ENCODE results near the gene ATP2C1.
"Not testable (repeated sequence)": the region's sequence is repeated elsewhere in the genome, so short reads cannot be mapped to it uniquely, and the experiment has no call there.

The ATP2C1 gene

DNA sequence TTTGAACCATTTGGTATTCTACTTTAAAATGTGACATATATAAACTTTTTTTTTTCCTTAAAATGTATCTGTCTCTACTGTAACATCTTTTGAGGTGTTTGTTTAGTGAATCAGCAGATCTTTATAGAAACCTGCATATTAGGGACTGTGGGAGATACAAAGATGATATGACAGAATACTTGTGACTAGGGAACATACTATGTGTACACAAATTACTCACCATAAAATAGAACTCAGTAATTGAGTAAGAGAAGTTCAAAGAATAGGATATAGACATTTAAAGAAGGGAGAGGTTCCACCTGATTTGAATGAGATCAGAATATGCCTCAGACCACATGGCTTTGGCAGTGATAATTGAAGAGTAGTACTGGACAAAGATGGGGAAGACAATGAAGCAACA is 47.9 kb downstream of the ATP2C1 start:
- no peak for DNase-seq

DNA sequence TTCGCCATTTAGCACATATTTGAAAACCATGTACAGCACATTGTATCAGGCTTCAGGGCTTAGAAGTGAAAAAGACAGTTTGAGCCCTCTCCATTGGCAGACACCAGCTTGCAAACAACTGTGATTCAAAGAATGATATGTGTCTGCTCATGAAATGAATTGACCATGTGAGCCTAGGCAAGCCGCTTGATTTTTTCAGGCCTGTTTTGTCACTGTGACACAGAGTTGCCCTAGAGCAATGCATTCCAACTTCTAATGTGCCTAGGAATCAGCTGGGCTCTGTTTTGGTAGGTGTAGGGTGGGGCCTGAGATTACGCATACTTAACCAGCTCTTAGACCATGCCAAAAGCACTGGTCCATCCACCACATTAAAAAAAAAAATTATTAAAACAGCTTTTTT is 53.0 kb downstream of the ATP2C1 start:
- DNase-seq, result no peak

DNA sequence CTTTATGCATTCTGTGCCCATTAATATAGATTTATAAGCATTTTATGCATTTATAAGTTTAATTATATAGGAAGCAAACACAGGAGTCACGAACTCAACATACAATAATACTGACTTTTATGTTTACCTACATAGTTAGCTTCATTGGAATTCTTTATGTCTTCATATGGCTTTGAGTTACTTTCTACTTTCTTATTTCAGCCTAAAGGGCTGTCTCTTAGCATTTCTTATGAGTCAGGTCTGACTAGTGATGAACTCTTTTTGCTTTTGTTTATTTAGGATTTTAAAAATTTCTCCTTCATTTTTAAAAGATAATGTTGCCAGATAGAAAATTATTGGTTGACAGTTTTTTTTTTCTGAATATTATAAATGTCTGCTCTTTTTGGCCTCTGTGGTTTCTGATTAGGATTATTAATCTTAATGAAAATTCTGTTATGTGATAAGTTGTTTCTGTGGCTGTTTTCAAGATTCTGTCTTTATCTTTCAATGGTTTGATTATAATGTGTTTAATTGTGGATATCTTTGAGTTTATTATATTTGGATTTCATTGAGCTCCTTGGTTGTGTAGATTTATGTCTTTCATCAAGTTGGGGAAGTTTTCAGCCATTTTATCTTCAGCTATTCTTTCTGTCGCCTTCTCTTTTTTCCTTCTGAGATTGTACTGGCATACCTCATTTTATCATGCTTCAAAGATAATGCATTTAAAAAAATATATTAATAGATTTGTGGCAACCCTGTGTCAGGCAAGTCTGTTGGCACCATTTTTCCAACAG is 54.3 kb downstream of the ATP2C1 start:
- DNase-seq, result no peak

DNA sequence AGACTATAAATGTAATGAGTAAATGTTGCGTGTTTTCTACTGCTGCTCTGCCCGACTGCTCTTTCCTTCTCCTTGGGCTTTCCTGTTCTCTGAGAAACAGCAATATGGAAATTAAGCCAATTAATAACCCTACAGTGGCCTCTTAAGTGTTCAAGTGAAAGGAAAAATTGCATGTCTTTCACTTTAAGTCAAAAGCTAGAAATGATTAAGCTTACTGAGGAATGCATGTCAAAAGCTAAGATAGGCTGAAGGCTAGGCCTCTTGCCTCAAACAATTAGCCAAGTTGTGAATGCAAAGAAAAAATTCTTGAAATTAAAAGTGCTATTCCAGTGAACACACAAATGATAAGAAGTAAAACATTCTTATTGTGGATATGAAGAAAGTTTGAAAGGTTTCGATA is 55.0 kb downstream of the ATP2C1 start:
- no peak for DNase-seq

DNA sequence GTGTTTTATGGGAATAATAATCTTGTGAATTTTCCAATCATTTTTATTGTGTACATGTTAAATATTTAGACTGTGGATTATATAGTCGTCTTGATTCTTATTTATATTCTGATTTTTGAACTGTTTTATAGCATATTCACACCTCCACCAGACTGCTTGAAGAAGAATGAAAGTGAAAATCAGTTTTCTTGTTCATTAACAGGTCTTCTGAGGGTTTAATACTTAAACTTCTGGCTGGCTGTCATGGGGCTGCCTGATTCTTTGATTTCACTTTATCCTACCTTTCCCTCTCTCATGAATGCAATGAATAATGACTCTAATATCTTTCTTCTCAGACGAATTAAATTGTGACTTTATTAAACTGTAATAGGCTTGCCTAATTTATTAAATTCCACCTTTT is 56.2 kb downstream of the ATP2C1 start:
- DNase-seq, result no peak

DNA sequence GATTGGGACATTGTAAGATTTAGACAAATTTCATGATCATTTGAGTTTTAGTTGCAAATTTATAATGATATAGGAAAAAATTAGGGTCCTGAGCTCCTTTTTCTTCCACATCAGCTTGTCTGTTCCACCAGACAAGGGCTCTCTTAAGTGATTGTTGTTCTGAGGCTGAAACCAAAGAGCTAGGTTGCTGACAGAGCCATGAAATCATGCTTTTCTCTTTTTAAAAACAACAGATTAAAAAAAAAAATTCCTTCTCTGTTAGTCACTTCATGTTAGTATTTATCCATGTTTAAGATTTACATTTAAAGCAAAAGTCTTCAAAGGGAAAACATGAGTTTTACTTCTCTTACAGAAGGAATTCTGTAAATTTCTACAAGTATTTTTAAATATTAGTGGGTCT is 56.8 kb downstream of the ATP2C1 start:
- DNase-seq, result no peak

DNA sequence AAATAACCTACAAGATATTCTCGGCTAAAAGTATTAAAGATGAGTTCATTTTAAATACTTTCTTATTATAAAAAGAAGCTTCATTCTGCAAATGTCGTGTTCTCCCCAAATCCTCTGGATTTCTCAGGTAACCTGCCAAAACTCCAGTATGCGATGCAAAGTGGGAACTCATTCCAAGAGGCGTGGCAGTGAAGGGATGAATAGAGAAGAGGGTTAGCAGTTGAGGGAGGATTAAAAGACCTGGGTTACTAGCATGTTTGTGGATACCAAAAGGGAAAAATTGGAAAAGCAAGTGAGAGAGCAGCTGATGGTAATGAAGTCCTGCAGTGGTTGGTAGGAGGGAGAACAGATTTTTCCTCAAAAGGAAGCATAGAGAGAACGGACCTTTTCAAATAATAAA is 61.6 kb downstream of the ATP2C1 start:
- no peak for DNase-seq

DNA sequence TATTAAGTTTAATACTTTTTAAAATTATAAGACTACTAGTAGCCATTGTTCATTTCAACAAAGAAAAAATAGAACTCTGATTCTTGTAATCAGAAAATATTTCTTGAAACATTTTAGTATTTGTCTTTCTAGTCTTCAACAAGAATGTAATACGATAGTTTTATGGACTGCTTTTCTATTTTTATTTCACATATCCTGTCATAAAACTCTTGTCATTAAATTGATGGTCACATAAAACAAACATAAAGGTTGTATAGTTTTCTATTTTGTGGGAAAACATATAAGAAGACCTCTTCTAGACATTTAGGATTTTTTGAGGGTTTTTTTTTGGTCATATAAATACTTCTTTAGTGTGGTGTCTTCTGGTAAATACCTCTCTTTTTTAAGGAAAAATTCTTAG is 62.4 kb downstream of the ATP2C1 start:
- no peak for DNase-seq

DNA sequence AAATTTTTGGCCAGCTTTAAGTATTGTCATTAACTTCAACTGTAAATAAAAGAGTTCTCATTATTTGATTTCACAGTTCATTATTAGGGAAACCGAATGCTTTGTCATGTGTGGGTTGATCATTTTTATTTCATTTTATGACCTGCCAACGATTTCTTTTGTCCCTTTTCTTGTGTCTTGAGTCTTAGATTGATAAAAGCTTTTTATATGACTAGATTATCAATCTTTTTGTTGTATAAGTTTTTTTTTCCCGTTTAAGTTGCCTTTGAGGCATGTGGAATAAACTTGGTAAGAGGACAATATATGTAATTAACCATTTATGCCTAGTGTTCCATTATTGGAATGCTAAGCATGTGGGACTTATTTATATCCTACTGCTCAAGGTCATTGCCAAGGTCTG is 62.8 kb downstream of the ATP2C1 start:
- DNase-seq, result no peak

DNA sequence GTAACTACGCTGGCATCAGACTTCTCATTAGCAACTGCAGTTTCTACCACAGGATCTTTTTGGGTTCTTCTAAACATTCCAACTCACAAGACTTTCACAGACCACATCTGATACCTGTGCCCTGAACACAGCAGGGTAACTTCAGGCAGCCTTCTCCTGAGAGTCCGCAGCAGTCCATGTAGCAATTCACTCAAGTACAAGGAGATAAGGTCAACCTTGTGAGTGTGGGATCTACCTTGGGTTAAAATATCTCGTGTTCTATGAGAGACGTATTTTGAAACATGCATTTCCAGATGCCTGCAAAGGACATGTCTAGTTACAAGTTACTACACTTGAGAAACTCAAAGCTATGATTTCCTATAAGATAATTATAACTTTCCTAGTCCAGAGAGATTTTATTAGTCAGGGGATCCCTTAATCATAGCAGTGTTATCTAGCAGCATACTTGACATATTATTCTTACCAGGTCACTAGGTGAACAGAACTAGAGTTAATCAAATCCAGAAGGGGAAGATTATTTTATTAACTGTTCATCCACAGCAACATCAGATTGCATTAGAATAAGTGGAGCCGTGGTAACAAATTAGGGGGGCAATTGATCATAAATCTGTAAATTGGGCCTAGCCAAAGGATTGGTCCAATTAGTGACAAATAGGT is 66.4 kb downstream of the ATP2C1 start:
- DNase-seq, result no peak

DNA sequence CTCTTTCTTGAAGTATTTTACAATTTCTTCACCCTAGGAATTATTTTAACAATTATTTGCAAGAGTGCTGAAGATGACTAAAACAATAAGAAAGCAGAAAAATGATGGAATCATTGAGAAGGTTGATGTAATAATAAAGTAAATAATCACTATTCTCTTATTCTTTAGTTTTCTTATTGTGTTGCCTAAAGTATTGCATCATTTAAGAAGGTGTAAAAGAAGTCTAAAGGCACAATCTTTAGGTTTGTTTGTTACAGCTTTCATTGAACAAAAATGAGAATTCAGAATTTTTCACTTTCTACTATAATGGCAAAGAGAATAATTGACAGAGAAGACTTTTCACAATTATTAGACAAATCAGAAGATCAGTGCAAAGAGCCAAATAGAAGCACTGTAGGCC is 67.6 kb downstream of the ATP2C1 start:
- DNase-seq, result no peak

DNA sequence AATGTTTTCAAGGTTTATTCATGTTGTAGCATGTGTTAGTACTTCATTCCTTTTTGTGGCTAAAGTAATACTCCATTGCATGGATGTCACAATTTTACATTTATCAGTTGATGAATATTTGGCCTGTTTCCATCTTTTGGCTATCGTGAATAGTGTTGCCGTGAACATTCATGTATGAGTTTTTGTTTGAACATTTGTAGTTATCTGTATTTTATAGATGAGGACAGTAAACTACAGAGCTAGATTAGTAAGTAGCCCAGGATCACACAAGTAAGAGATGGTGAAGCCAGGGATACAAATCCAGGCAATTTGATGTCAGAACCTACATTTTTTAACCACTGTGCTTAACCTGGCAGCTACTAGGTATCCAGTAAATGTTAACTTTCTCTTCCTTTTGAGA is 69.6 kb downstream of the ATP2C1 start:
- DNase-seq, result no peak

DNA sequence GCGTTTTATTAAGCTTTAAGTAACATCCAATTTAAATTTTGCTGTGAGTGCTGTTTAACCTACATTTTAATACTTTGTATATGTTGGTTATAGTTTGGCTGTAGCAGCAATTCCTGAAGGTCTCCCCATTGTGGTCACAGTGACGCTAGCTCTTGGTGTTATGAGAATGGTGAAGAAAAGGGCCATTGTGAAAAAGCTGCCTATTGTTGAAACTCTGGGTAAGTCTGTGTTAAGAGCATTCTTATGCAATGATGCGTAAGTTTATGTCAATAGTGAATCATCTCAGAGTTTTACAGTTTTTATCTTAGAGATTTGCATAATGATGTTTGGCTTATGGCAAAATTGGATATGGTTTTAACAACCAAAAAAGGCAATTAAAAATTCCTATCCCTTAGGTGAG is 70.0 kb downstream of the ATP2C1 start:
- no peak for DNase-seq

DNA sequence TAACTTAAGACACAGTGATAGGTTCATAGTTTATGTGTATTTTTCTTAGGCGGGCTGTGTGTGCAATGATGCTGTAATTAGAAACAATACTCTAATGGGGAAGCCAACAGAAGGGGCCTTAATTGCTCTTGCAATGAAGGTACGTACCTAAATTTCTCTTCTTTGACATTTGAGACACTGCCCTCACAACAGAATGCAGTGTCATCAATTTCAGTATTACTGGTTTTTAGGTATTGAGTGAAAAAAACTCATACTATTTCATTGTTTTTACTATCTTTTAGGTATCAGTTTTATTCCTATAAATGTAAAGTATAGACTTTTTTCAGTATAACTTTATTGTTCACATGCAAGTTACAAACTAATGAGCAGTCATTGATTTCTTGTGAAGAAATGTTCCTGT is 73.4 kb downstream of the ATP2C1 start:
- DNase-seq, result no peak

DNA sequence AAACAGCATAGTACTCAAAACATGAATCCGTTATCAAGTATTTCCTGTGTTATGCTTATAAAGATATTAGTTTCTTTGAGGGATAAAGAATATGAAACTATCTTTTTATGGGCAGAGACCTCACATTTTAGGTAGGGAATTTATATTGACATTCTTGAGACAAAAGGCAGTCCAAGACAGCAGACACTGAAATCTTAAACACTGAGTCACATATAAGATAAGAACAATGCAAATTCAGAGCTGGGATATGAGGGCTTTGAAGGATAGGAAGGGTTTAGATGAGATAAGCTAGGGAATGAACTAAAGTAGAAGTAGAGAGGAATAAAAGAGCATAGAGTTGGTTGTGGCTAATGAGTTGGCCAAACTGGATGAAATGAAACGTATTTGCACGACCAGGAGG is 74.3 kb downstream of the ATP2C1 start:
- DNase-seq, result no peak

DNA sequence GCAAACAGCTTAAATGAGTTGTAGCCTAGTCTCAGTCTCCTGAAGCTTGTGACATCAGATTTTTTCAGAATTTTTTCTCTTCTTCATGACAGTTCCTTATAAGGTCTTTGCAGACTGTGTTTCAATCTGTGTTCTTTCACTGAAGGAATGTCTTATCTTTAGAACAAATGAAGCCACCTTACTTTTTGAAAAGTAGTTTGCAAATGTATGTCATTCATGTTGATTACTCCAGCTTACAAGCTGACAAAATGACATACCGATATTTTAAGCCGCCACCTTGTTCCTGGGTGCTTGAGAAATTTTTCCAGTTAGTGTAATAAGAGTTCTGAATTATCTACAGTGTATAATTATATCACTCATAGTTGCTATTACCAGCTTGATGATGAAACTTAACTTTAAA is 75.7 kb downstream of the ATP2C1 start:
- DNase-seq, result no peak

DNA sequence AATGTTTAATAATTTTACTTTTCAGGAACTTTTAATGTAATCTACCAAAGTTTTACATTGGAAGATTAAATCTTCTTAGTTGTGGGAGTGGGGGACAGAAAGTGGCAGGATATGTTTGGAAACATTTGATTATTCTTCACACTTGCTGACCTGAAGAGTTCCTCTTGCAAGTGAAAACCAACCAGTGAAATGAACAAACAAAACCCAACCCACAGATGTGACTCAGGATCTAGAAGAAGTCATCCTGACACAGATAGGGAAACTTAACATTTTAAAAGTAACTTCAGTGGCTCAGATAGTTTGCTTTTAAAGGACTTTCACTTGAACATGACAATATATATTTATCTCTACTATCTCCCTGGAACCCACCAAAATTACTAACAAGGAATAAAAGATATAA is 77.3 kb downstream of the ATP2C1 start:
- DNase-seq, result no peak

DNA sequence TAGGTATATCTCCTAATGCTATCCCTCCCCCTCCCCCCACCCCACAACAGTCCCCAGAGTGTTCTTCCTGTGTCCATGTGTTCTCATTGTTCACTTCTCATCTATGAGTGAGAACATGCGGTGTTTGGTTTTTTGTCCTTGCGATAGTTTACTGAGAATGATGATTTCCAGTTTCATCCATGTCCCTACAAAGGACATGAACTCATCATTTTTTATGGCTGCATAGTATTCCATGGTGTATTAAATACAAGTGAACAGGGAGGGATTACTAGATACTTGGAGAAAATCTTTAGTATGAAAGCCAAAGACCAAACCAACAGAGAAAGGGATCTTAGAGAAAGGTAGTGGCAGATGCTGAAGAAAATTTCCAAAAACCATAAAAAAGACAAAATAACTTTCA is 78.7 kb downstream of the ATP2C1 start:
- DNase-seq, result not testable (repeated sequence)

DNA sequence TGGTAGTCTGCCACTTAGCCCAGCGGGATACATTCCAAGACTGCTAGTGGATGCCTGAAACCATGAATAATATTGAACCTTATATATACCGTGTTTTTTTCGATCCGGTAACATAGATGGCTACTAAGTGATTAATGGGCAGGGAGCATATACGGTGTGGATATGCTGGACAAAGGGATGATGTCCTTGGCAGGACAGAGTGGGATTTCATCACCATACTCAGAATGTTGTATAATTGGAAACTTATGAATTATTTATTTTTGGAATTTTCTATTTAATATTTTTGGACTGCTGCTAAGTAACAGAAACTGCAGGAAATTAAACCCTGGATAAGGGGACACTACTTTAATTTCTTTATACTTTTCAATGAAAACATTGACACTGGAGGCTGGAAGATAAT is 79.5 kb downstream of the ATP2C1 start:
- no peak for DNase-seq

DNA sequence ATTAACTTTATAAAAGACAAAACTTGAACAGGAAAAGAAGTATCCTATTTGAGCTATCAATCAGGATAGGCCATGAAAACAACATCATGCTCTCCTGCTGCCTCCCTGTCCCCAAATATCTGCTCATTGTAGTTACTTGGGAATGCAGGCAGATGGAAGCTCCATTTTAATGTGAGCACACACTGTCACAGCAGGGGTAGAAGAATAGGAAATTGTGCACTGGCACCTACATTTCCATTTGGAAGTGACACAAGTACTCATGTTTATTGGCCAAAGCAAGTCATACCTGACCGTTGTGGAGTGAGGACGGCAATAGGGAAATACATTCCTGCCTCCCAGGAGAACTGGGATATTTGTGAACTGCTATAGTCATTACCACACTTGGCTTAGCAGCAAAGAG is 80.3 kb downstream of the ATP2C1 start:
- DNase-seq, result no peak

DNA sequence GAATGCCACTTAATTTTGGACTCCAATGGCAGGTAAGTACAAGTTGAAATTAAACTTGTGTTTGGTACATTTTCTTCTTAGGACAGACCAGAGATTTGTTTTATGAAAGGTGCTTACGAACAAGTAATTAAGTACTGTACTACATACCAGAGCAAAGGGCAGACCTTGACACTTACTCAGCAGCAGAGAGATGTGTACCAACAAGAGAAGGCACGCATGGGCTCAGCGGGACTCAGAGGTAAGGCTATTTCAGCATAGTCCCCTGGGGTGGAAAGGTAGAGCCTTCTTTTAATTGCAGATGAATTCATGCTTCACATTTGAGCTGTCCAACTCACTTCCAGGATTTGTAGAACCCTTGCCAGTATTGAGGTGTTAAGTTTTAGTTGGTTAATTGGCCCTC is 81.4 kb downstream of the ATP2C1 start:
- DNase-seq, result no peak

DNA sequence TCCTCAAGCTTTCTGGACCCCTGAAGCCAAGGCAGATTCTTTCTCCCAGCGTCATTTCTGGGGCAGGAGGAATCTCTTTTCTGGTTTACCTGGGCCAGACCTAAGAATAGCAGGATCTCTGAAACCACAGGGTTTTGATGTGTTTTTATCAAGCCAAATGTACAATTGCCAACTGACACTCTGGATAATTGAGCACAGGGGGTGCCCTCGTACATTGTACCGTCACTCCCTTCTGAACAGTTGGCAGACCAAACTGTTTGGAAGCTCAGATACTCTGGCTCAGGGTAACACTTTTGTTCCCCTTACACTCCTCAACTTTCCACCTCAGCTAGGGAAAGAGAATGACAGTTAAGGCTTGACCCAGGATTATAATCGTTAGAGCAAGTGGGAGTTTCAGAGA is 82.8 kb downstream of the ATP2C1 start:
- no peak for DNase-seq

DNA sequence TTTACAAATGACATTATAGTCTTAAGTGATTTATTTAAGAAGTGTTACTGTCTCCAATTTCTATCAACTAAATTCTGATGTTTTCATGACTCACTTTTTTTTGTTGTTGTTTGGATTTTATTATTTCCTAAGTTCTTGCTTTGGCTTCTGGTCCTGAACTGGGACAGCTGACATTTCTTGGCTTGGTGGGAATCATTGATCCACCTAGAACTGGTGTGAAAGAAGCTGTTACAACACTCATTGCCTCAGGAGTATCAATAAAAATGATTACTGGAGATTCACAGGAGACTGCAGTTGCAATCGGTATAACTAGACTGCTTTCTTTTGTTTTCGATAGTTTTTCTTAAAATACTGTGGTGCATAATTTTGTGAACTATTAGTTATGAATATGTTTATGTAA is 85.2 kb downstream of the ATP2C1 start:
- no peak for DNase-seq

DNA sequence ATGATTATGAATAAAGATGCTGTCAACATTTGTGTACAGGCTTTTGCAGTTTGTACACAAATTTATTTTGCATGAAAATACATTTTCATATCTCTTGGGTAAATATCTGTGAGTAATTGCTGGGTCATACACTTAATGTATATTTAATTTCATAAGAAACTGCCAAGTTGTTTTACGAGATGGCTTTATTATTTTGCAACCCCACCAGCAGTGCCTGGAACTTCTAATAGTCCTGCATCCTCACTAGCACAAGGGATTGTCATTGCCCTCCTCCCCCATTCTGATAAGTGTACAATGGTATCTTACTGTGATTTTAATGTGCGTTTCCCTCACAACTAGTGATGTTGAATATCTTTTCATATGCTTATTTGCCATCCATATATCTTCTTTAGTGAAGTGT is 87.6 kb downstream of the ATP2C1 start:
- no peak for DNase-seq

DNA sequence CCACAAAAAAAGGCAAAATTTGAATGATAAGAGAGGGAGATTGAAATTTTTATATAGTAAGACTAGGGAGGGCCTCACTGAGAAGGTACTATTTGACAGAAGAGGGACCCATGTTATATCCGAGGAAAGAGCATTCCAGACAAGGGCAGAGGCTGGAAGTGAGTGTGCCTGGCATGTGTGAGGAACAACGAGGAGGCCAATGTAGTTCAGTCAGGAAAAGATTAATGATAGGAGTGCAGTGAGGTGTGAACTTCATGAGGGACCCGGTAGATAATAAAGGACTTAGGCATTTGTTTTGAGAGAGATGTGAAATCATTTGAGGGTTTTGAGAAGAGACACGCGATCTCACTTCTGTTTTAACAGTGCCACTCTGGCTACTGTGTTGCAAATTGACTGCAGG is 96.4 kb downstream of the ATP2C1 start:
- DNase-seq, result no peak

Measured in GF-D8 (cell line).